Measurements from ENCODE around the gene ABCA2.

The ABCA2 gene

DNA sequence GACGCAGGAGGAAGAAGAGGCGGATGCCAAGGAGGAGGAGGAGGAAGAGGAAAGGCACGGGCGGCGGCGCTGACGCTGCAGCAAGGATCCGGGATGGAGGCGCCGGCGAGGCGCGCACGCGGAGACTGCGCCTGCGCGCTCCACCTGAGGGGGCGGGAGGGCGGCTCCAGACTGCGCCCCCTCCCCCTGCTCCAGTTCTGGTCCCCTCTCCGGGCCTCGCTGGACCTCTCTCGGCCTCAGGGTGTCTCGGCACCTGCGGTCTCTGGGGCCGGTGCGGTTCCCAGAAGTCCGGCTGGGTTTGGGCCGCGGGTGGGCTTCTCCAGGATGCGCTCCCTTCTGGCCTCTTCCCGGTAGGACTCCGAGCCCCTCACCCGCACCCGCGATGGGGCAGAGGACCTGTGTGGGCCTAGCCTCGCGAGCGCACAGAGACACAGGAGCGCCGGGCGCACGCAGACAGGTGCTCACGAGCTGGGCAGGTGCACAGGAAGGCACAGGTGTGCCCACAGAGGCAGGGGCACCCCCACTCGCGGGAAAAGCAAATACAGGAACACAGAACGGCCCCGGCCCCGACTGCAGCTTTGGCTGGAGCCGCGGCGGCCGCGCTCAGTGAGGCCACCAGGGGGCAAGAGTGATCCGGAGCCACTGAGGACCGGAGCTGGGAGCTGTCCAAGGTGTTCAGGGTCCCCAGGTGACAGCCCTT is 18.2 kb upstream of the ABCA2 start, which contains the start of gene NPDC1:
Gene NPDC1, minus strand, starts transcription at position 90 of the 700 bp plus-strand sequence. CDS start 188 bp downstream, outside the sequence.
- TF ChIP-seq CTCF (IDR thresholded peaks at IDR 0.05; ENCODE audit: insufficient read depth, low read depth, low read length, missing control alignments), result peak; percentile 76
- peak within 1 kb of the TSS; percentile 50 for H3K4me3 ChIP-seq (ENCODE audit: low read length)
- DNase-seq (ENCODE audit: low read depth), result peak; percentile 81

GRCh38 chr9:137045294-137046087 is 17.5 kb upstream of the ABCA2 start:
- peak; percentile 46 for DNase-seq (ENCODE audit: low read depth)
- peak overlapping the region; percentile 50 for H3K4me3 ChIP-seq (ENCODE audit: low read length)
- TF ChIP-seq CTCF (IDR thresholded peaks at IDR 0.05; ENCODE audit: insufficient read depth, low read depth, low read length, missing control alignments), result no peak

DNA sequence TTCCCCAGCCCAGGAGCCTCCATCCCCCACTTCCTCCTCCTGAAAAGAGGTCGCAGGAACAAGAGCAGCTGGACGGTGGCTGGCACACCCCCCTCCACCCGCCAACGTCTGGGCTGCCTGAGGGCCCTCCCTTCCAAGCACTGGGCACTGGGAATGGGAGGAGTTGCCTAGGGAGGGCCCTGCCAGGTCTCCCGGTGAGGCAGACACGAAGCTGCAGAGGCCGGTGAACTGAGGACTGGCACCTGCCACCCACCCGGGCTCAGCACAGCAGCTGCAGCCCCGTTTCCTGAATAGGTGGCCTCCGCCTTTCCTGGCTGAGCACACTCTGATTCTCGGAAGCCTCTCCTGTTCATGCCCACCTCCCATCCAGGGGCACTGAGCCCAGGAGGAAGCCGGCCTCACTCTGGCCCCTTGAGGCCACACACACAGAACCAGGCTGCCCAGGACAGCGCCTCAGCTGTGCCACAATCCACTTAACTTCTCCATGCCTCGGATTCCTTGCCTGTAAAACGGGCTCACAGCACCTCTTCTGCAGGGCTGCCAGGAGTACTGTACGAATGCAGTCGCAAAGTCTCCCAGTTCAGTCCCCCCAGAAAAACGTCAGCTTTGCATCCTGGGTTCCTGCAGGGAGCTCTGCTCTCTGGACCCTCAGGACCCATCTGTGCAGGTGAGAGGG is 16.6 kb upstream of the ABCA2 start:
- DNase-seq (ENCODE audit: low read depth), result peak; percentile 28
- peak overlapping the region; percentile 43 for H3K4me3 ChIP-seq (ENCODE audit: low read length)
- TF ChIP-seq CTCF (IDR thresholded peaks at IDR 0.05; ENCODE audit: insufficient read depth, low read depth, low read length, missing control alignments), result no peak

DNA sequence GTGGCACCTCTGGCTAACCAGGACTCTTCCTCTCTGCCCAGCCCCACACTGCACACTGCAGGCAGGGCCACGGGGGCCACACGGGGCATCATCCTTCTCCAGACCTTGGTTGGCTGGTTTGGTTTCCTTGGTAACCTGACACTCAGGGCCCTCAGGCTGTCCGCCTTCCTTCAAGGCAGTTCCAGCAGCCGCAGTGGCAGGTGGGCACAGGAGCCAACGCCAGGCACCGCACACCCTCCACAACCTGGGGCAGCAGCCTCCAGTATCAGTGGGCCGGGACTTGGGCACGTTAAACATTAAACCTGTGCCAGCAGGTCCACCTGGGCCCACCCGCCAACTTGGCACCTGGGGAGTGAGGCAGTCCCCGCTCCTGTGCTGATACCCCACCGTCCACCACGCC is 16.0 kb upstream of the ABCA2 start:
- no peak overlapping the region for H3K4me3 ChIP-seq (ENCODE audit: low read length)
- TF ChIP-seq CTCF (IDR thresholded peaks at IDR 0.05; ENCODE audit: insufficient read depth, low read depth, low read length, missing control alignments), result no peak
- no peak for DNase-seq (ENCODE audit: low read depth)

DNA sequence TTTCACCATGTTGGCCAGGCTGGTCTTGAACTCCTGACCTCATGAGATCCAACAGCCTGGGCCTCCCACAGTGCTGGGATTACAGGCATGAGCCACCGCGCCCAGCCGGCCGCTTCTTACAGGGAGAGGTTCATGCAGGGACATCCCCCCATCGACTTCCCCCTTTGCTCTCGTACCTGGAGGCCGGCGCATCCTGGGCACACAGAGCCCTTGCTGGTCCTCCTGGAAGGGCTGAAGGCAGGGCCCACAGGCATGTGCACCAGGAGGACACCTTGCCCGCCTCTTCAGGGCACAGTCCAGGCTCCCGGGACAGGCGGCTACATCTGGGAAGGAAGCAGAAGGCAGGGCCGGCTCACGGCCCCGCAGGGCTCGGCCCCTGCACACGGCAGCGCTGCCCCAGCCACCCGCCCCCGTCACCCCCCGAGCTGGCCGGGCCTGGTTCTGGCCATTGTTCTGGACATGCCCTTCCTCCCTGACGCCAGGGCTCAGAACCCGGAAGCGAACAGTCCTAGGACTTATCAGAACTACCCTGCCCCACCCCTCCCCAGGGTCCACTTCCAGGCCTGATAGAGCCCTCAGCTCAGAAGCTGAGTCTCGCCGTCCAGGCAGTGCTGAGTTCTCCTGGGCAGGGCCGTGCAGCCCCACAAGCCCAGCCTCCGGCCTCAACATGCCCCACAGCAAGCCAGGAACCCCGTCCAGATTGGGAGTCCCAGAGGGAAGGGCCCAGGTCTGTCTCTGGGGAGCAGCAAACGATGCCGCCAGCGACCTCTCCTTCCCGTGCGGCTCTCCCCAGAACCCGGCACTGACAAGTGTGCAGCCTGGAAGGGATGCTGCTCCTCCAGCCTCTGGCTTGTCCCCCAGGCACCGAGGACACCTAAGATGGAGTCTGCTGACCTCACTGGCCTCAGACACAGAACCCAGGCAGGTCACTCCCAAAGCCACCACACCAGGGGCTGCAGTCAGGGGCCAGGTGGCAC is 15.0 kb upstream of the ABCA2 start:
- DNase-seq (ENCODE audit: low read depth), result no peak
- TF ChIP-seq CTCF (IDR thresholded peaks at IDR 0.05; ENCODE audit: insufficient read depth, low read depth, low read length, missing control alignments), result no peak
- no peak overlapping the region for H3K4me3 ChIP-seq (ENCODE audit: low read length)

DNA sequence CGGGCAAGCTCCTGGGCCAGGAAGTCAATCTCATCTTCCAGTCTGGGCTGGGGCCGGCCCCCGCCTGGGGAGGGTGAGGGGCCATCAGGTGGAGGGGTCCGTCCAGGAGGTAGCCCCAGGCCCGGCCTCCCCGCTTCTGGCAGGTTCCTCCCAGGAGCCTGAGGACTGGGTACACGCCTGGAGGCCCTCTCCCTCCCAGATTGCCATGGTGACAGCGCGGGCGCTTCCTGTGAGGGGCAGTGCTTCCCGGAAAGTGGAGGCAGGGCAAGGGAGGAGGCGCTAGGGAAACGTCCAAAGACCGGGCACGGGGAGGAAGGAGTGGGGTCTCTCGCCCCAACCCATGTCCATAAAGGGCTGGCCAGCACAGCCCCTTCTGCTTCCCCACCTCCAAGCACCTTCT is 13.1 kb upstream of the ABCA2 start:
- DNase-seq (ENCODE audit: low read depth), result no peak
- no peak overlapping the region for H3K4me3 ChIP-seq (ENCODE audit: low read length)
- TF ChIP-seq CTCF (IDR thresholded peaks at IDR 0.05; ENCODE audit: insufficient read depth, low read depth, low read length, missing control alignments), result no peak
